Inflammatory macrophage treated with lipopolysaccharide for 1 hour (primary cell): ENCODE measurements around the gene RAD51B.
"Not testable (repeated sequence)": the region's sequence is repeated elsewhere in the genome, so short reads cannot be mapped to it uniquely, and the experiment has no call there.

Experiments used
- DNase-seq, 2 donors: peaks; one replicate each; pipeline ENCODE4 v3.0.0-alpha.2; 2020 to 2022

The RAD51B gene

DNA sequence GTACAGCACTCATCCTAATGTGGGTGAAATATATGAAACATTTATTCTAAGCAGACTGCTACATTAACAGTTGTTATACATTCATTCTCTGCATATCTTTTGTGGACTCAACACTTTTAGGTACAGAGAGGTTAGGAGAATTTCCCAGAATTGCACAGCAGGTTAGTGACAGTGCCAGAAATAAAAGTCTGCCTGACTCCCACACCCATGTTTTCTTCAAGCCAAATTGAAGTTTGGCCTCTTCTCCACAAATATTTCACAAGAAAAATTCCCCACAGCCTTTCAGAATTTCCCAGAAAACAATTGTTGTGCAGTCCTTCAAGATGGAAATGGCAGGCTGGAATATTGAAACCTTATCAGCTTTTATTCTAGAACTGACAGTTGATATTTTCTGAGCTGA is 464.8 kb downstream of the RAD51B start:
- peak; percentile 82 to 96 for DNase-seq

DNA sequence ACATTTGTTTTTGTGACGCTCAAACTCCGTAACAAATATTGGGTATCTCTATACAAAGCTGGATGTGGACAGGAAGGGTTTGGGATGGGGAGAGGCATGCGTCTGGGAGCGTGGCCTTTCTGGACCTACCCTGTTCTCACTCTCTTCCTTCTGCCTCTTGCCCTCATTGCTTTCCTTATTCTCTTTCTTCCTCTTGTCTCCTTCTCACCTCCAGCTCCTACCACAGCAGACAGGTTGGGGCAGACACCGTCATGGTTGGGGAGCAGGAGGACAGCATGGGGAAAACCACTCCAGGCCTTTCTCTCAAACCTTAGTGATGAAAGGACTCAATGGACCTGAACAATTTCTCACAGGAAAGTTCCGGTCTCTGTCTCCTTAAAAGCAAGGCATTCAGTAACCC is 465.3 kb downstream of the RAD51B start:
- no peak for DNase-seq

DNA sequence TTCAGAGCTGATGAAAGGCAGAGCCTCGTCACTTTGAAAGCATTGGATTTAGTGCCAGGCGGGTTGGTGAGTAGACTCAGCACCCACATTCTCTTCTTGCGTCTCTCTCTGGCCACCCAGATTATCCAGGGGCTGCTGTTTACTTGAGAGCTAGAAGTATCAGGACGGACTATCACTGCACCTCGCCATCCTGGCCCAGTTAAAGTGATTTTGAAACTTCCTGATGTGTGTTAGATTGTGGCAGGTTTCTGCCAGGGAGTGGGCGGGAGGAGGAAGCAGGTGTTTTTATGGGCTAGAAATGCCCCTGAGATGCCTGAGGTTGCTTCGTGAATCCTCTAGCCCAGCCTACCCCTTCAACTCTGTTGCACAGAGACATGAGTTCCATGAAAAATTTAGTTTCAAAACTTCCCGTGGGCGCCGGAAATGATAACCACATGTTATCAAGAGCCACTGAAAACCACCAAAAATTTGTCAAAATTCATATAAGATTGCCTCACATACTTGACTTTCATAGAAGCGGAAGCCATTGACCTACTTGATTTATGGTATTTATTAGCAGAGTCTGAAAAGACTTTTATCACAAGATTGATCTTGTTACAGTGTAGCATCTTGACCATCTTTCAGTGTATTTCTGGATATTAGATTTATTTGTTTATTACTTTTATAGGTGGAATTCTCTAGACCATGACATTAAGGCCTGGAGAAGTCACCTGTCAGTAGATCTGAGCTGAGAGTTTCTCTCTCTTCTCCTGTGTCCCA is 466.0 kb downstream of the RAD51B start:
- peak; percentile 96 to 97 for DNase-seq

DNA sequence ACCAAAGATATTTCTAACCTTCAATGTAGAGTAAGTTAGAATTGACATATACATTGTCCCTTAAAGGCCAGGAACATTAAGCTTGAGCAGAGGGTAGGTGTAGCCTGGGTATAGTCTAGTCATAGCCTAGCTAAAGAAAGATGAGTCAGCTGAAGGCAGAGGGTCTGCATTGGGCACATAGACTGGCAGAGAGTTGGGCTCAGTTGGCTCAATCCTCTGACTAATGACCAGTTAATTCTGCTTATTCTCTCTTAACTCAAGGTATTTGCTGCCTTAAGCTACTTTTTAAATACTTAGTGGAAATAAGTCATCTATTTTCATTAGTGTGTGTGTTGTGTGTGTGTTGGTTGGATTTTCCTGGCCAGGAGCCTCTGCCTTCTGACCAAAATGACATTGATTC is 467.1 kb downstream of the RAD51B start:
- no peak for DNase-seq

DNA sequence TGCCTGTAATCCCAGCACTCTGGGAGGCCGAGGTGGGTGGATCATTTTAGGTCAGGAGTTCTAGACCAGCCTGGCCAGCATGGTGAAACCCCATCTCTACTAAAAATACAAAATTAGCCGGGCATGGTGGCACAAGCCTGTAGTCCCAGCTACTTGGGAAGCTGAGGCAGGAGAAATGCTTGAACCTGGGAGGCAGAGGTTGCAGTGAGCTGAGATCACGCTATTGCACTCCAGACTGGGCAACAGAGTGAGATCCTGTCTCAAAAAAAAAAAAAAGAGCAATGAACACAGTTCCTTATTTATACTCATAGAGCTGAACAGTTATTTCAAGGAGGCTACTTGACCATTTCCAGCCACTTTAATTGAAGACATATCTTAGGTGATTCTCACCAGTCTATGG is 469.9 kb downstream of the RAD51B start:
- not testable (repeated sequence) for DNase-seq

DNA sequence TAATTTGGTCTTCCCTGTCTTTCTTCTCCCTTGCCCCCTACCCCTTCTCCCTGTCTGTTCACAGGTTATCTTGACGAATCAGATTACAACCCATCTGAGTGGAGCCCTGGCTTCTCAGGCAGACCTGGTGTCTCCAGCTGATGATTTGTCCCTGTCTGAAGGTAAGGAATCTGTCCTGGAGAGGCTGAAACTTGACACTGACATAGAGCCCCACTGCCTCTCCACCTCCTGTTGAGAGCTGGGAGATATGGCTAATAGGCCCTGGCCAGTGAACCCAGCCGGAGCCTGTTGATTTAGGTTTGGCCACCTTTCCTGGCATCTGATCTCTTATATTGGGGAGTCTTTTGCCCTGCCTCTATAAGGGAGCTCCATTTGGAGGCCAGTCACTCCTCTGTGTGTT is 472.2 kb downstream of the RAD51B start:
- no peak for DNase-seq

DNA sequence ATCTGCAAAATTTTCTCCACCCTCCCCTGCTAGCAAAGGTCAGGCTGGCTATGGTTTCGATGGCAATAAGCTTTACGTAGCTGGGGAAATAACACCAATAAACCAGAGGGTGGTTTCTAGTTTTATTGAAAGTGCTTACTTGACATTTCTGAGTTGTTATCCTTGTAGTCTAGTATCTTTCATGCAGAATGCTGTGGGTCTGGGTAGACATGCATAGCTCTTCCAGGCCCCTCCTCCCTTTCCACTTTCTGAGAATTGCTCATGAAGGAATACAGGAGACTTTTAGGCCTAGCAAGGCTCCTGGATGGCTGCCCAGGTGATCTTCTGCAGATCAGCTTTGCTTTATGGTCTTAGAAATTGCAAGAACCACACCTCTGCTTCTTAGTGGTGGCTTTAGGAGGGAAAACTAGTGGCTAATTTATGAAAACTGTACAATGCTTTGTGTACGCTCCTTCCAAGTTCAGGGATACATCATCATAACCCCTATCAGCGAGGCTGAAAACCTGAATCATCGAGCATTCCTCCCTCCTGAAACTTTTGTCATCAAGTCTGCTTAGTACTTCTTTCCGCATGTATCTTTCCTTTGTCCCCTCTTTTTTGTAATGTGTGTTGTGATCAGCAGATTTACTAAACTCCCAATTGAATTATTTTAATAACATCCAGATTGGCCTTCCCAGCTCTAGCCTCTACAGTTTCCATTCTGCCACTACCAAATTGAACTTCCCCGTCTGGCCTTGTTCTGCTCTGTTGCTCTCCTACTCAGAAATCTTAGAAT is 473.0 kb downstream of the RAD51B start:
- no peak for DNase-seq

DNA sequence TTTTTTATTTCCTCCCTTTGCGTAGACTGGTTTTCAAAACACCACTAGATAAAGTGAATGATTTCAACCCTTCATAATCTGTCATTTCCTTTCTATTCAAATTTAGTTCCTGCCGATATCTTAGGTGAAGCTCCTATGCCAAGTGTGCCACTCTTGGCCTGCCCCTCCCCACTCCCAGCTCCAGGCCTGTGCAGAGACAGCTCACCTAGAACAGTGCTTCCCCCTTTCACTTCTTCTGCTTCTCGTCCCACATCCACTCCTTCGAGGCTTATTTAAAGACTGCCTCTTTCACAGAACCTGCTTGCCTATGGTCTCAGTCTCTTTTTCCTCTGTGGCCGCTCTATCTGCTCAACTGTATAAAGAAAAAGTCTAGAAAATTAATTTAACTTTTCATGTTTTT is 473.8 kb downstream of the RAD51B start:
- no peak for DNase-seq

DNA sequence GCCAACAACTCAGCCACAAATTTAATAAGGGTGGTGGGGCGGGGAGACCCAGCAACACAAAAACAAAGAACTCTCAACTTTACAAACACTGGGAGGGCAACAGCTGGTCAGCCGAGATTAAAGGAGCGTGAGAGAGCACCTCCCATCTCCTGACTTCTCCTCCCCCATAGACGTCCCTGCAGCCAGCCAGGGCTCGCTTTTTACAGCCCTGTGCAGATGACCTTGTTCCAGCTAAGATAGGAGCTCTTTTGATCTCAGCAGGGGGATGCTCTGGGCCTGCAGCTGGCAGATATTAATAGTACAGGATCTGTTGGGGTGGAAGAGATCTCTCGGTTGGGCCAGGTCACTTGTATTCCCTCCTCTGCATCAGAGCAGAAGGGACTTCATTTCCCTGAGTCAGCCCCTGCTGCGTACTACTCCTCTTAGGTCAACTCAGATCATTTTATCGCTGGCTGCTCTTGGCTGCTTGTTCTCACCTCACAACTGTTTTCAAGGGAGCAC is 475.8 kb downstream of the RAD51B start:
- DNase-seq = no peak

DNA sequence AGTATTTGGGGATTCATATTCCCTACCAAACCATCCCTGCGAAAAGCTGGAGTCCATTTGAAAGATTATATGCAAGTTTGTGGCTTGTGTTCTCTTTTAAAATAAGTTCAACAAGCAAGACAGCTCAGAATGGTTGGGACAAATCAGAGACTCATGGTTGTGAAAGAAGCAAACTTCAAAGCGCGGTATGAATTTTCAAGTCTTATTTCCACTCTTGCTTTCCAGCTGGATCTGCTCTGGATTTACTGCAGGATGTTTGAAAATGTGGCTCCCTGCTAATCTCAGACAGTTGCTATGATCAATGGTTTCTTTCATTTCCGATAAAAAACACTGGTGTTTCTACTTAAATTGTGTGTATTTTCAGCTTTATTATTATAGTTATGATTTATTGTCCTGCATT is 477.5 kb downstream of the RAD51B start:
- no peak for DNase-seq

DNA sequence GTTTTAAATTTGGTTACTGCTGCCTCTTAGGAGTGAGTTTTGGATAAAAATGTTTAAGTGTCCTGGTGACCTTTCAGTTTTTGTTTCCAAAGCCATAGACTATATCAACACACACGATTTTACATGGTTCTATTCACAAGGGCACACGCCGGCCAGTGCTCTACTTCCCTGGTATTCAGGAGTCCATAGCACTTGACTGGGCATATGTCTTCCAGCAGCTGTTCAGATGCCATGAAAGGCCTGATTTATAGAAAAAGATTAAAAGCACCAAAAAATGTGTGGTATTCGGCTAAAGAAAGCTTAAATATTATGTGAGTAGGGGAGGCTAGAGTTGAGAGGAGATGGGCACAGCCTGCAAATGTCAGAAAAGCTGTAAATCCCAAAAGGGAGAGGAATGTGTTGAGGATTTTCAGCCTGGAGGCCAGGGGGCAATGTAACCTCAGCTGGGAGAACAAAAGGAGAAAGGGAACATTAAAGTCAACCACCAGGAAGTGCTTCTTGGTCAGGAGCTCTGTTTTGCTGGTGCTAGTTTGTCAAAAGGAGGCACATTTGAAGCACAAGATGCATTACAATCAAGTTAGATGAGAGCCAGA is 478.4 kb downstream of the RAD51B start:
- no peak for DNase-seq

DNA sequence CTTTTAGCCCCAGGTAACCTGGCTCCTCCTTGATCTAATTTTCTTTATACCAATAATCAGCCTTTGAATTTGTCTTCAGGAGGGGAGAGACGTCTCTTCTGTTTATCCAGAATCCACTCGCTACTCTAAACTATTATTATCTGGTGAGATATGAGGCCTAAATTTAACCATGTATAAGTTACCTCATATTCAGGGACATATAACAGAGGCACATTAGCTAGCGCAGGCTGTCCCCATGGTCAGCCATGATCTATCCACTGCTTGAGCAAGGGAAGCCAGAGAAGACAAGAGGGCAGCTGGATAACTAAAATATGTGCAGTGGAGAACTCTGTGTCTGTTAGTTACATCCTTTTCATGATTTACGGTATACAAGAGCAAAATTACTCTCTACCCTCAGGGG is 481.0 kb downstream of the RAD51B start:
- no peak for DNase-seq

DNA sequence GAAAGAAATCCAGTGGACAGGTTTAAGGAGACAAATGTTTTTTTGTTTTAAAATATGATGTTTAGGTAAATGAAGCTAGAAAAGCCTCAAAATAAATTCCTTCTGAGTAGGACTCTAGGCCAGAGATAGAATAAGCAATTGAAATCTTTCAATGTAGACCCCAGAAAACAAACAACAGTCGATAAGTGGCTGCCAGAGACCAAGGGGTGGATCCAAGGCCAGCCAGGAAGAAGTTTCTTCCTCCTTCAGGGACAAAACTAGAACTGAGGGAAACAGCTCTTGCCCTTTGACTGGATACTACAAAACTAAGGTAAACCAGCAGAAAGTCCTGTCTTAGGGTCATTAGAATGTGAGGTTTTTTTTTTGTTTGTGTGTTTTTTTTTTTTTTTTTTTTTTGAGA is 481.6 kb downstream of the RAD51B start:
- no peak for DNase-seq

DNA sequence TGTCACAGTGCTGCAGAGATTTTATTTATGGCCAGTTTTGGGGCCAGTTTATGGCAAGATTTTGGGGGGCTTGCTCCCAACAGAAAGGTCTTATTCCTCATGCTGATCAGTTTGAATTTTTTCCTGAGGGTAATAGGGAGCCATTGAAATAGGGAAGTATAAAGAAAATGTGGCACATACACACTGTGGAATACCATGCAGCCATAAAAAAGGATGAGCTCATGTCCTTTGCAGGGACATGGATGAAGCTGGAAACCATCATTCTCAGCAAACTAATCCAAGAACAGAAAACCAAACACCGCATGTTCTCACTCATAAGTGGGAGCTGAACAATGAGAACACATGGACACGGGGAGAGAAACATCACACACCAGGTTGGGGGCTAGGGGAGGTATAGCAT is 483.4 kb downstream of the RAD51B start:
- DNase-seq = not testable (repeated sequence)

DNA sequence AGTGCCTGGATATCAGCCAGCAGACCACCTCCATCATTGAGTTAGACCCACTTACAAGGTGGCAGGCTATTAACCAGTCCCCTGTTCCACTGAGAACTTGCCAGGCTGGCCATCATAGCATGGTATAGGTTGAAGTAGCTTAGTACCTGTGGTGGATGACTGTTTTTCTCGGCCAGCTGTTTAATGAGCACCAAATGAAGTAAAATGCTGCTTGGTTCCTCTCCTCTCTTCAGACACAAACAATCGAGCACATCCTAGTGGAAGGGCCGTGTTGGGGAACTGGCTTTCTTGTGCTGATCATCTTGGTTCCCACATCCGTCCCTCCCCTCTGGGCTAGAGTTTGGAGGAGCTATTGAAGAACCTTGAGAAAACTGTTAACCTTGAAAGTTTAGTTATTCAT is 486.2 kb downstream of the RAD51B start:
- no peak for DNase-seq

DNA sequence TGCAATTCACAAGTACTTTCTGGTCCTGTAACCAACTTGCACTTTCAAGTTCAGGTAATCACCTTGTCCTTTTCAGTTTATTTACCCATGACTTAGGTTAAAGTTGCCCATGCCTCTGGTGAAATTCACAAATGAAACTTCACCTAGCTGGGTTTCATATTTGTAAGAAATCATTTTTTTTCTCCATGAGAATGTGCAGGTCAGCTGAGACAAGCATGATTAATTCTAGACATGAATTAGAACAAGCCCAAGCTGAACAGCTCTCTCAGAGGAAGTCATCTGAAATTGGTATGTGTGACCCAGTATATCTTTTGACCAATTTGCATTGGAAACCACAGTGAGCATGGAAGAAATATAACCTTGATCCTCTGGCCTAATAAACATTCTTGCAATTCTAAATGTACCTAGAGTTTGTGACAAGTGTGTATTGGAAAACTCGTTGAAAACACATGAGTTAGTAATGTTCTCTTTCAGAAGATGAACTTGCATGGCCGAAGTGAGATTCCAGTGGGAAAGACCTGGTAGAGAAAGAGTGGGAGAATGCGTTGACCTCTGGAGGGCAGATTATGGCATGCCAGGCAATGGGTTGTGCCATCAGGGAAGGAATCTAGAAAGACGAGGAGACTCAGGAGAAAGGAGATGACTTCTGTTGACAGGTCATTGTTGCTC is 486.8 kb downstream of the RAD51B start:
- no peak for DNase-seq

DNA sequence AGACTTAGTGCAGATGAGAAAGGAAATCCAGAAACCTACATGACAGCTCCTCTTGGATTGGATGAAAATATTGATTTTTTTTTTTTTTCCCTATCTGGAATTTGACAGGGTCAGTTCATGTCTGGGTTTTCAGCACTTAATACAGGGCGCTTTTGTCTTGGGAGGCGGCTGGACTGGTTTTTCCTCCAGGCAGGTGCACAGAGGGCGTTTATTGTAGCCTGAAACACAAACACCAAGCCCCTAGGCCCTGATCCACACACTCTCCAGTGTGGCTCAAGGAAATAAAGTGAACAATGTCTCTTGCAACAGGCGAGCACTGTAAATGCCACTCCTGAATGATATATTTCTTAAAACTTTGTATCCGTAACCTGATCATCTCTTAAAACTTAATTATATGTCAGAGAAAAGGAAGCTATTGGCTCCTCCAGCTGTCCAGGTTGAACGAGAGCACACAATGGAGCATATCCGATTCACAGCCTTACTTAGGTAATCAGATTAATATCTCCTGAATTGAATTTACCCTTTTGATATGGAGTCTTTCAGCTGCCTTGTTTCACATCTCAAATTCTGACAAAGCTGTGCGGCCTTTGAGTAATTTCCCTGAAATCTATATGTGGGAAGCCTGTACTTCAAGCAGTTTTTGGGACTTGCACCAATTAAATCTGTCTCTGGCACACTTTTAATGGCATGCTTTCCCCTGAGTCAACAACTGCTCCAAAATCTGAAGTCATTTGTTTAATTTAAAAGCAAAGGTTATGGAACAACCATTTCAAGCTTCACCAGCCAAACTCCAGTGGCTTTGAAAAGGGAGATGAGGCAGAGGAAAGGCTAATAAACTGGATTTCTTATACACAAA is 487.6 kb downstream of the RAD51B start:
- no peak for DNase-seq

DNA sequence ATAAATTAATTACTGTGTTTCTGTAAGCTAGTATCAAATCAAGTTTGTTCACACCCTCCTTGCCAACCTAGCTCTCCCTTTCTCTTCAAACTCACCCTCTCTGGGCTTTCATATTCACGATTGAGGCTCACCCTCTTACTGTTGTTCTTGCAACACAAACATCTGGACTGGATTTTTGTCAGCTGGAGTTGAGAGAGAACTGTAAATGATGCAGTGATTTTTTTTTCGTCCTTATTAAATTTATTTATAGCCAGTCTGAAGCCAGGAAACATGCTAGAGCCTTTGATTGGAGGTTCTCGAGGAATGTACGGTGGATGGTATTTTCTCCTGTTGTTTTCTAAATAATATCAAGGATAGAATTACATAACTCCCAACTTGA is 488.2 kb downstream of the RAD51B start:
- no peak for DNase-seq

DNA sequence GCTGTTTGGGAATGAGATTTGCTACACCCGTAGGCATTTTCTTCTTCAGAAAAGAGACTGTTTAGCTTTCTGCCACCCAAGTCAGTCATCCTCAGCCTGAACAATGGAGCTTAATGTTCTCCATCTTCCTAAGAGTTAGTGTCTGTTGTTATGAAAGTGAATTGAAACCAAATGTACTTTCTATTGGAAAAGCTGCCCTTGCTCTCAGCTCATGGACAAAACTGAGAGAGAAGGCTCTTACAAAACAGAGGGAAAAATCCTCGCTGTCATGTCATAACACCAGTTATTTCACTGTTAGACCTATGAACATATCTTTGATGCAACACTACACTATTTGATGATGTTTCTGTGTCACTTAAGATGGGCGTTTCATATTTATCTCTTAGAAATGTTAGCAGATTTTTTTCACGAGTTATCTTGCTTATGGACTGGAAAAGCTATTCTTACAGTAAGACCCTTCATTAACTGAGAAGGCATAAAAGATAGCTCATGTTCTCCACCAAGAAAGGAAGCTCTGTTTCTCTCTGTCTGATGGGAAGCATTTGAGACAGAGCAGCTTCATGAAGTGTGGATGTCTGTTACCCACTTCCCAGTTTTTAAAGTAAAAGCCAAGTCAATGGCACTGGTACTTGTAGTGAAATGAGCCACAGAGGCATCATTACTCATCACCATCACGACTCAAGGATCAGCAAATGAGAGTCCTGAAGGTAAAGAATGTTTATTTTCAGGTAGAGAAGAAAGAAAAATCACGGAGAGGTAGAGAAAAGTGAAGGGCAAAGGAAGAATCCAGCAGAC is 489.3 kb downstream of the RAD51B start:
- peak; percentile 49 to 57 for DNase-seq

DNA sequence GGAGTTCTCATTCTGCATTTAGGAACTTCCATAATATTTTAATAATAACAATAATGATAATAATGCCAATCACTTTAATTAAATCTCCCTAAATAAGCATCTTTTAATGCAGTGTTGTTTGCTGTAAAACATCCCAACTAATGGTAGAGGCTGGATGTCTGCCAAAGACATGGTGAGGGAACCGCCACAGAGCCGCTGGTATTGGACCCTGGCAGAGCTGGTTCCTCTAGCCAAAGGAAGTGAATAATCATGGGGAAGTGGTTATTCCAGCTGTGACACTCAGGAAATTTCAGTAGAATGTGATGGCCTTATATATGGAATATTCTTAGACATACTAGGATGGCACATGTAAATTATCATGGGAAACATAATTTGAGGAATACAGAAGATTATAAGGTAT is 490.0 kb downstream of the RAD51B start:
- DNase-seq = peak; percentile 57 to 62

DNA sequence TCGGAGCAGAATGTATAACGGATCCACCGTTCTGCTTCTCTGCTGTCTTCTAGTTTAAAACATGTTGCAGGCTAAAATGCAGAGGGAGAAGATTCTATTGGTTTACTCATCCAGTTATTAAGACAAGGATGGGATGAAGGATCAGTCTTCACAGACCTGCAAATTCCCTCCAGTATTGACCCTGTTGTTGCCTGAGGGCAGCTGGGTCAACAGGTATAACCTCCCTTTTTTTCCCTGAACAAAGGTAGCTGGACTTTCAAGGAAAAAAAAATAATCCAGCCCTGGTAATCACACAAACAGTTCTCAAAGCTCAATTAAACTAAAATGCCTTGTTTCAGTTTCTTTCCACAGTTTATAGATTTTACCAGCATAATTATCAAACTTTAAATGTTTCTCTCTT is 492.7 kb downstream of the RAD51B start:
- DNase-seq = no peak
